Ectodermal cell (in vitro differentiated cells): ENCODE data around the gene CCDC50.

Experiments used
- H3K27ac ChIP-seq: 2 replicates; pipeline ENCODE4 v1.7.0; 2013; ENCODE audit warnings: mild to moderate bottlenecking, low read depth, low read length; ENCODE audit not compliant: insufficient read depth, poor library complexity, severe bottlenecking
- H3K27me3 ChIP-seq: 2 replicates; pipeline ENCODE4 v1.7.0; 2013; ENCODE audit warnings: mild to moderate bottlenecking, low read length; ENCODE audit not compliant: insufficient read depth, control insufficient read depth, poor library complexity, severe bottlenecking
- H3K36me3 ChIP-seq: one replicate; pipeline ENCODE4 v1.7.0; 2013; ENCODE audit warnings: low read length; ENCODE audit not compliant: control insufficient read depth, insufficient read depth
- H3K4me1 ChIP-seq: one replicate; pipeline ENCODE4 v1.7.0; 2013; ENCODE audit warnings: low read length; ENCODE audit not compliant: control insufficient read depth, insufficient read depth
- H3K4me3 ChIP-seq: 2 replicates; pipeline ENCODE4 v1.7.0; 2013; ENCODE audit warnings: low read depth, low read length, control low read depth; ENCODE audit not compliant: insufficient read depth
- H3K9me3 ChIP-seq: 2 replicates; pipeline ENCODE4 v1.7.0; 2013; ENCODE audit warnings: mild to moderate bottlenecking, low read length, moderate library complexity; ENCODE audit not compliant: control insufficient read depth
- WGBS, 2 experiments: methylation state at CpG; one replicate each; pipeline ENCODE4 v1.1.7; 2013; ENCODE audit warnings: missing lambda C conversion rate in 2 of 2; 5-methylcytosine and 5-hydroxymethylcytosine counted together

The CCDC50 gene

GRCh38 chr3:191358929-191359328 is 29.7 kb downstream of the CCDC50 start:
- peaks cover 13% of the 10 kb centered on the region for H3K36me3 ChIP-seq
- 67 to 71% methylated on average over 2 of the region's 2 CpGs for WGBS, 2 experiments

GRCh38 chr3:191360620-191361019 is 31.4 kb downstream of the CCDC50 start:
- no peaks in the 10 kb centered on the region for H3K27me3 ChIP-seq
- H3K36me3 ChIP-seq: peaks cover 13% of the 10 kb centered on the region
- H3K4me3 ChIP-seq: no peak overlapping the region
- 95 to 98% methylated on average over 2 to 3 of the region's 3 CpGs for WGBS, 2 experiments
- H3K27ac ChIP-seq: no peak overlapping the region
- H3K9me3 ChIP-seq: no peaks in the 10 kb centered on the region
- H3K4me1 ChIP-seq: peaks cover 7% of the 10 kb centered on the region

More at GRCh38 chr3:191358929-191359328, 29.7 kb downstream of the CCDC50 start:
- no peak overlapping the region for H3K4me3 ChIP-seq
- no peaks in the 10 kb centered on the region for H3K27me3 ChIP-seq
- H3K9me3 ChIP-seq: no peaks in the 10 kb centered on the region
- peaks cover 7% of the 10 kb centered on the region for H3K4me1 ChIP-seq
- H3K27ac ChIP-seq: no peak overlapping the region

- peak overlapping the region; percentile 48 for H3K27ac ChIP-seq
- H3K36me3 ChIP-seq: peaks cover 15% of the 10 kb centered on the region
- 83 to 96% methylated on average over 1 of the region's 1 CpG for WGBS, 2 experiments
Observed at GRCh38 chr3:191361456-191361855, 32.3 kb downstream of the CCDC50 start.

GRCh38 chr3:191362037-191362436 is 32.8 kb downstream of the CCDC50 start:
- Histone ChIP-seq H3K27ac (no peak overlapping the region), H3K36me3 (peaks cover 15% of the 10 kb centered on the region), H3K9me3 (no peaks in the 10 kb centered on the region), H3K27me3 (no peaks in the 10 kb centered on the region), H3K4me1 (peaks cover 7% of the 10 kb centered on the region), H3K4me3 (no peak overlapping the region)
- 86 to 89% methylated on average over 4 of the region's 4 CpGs for WGBS, 2 experiments

More at GRCh38 chr3:191361456-191361855, 32.3 kb downstream of the CCDC50 start:
- no peak overlapping the region for H3K4me3 ChIP-seq
- no peaks in the 10 kb centered on the region for H3K27me3 ChIP-seq
- H3K4me1 ChIP-seq: peaks cover 7% of the 10 kb centered on the region
- H3K9me3 ChIP-seq: no peaks in the 10 kb centered on the region

GRCh38 chr3:191362524-191363090 is 33.4 kb downstream of the CCDC50 start:
- Histone ChIP-seq H3K27ac (no peak overlapping the region), H3K36me3 (peaks cover 15% of the 10 kb centered on the region), H3K27me3 (no peaks in the 10 kb centered on the region), H3K4me3 (no peak overlapping the region), H3K4me1 (peaks cover 7% of the 10 kb centered on the region), H3K9me3 (no peaks in the 10 kb centered on the region)
- WGBS, 2 experiments: 92 to 94% methylated on average over 2 of the region's 2 CpGs

GRCh38 chr3:191363221-191363620 is 34.0 kb downstream of the CCDC50 start:
- no peaks in the 10 kb centered on the region for H3K27me3 ChIP-seq
- 96 to 98% methylated on average over 4 of the region's 4 CpGs for WGBS, 2 experiments
- no peak overlapping the region for H3K27ac ChIP-seq
- no peak overlapping the region for H3K4me3 ChIP-seq
- peaks cover 7% of the 10 kb centered on the region for H3K4me1 ChIP-seq
- no peaks in the 10 kb centered on the region for H3K9me3 ChIP-seq
- H3K36me3 ChIP-seq: peaks cover 15% of the 10 kb centered on the region

GRCh38 chr3:191366675-191367074 is 37.5 kb downstream of the CCDC50 start:
- Histone ChIP-seq H3K27ac (no peak overlapping the region), H3K4me3 (no peak overlapping the region), H3K36me3 (peaks cover 15% of the 10 kb centered on the region), H3K27me3 (no peaks in the 10 kb centered on the region), H3K4me1 (no peaks in the 10 kb centered on the region), H3K9me3 (no peaks in the 10 kb centered on the region)
- WGBS, 2 experiments: 87 to 100% methylated on average over 2 of the region's 2 CpGs

GRCh38 chr3:191368755-191369615 is 39.8 kb downstream of the CCDC50 start:
- H3K27me3 ChIP-seq: no peaks in the 10 kb centered on the region
- H3K9me3 ChIP-seq: no peaks in the 10 kb centered on the region
- H3K4me1 ChIP-seq: no peaks in the 10 kb centered on the region
- 91 to 93% methylated on average over 4 of the region's 5 CpGs for WGBS, 2 experiments
- no peak overlapping the region for H3K27ac ChIP-seq
- H3K36me3 ChIP-seq: peaks cover 11% of the 10 kb centered on the region
- H3K4me3 ChIP-seq: no peak overlapping the region

- WGBS, 2 experiments: 89 to 100% methylated on average over 1 to 2 of the region's 2 CpGs
- Histone ChIP-seq H3K27ac (no peak overlapping the region), H3K36me3 (peaks cover 11% of the 10 kb centered on the region), H3K4me1 (no peaks in the 10 kb centered on the region), H3K4me3 (no peak overlapping the region), H3K27me3 (no peaks in the 10 kb centered on the region), H3K9me3 (no peaks in the 10 kb centered on the region)
Observed at GRCh38 chr3:191369616-191370010, 40.4 kb downstream of the CCDC50 start.

GRCh38 chr3:191372122-191372521 is 42.9 kb downstream of the CCDC50 start:
- peaks cover 8% of the 10 kb centered on the region for H3K36me3 ChIP-seq
- H3K9me3 ChIP-seq: no peaks in the 10 kb centered on the region
- no peaks in the 10 kb centered on the region for H3K27me3 ChIP-seq
- H3K4me3 ChIP-seq: no peak overlapping the region
- H3K27ac ChIP-seq: no peak overlapping the region
- 98 to 100% methylated on average over 2 of the region's 2 CpGs for WGBS, 2 experiments
- no peaks in the 10 kb centered on the region for H3K4me1 ChIP-seq
